Thyroid gland (tissue), 4 donors: ENCODE data around the gene APP. TPM values are rescaled to one million over a fixed set of nuclear protein-coding genes. Genes with fewer than 3 reads are reported as not detected.
A peak's percentile ranks its signal among the peaks of the same experiment; 100 is the strongest.

Source experiments
- DNase-seq, 2 donors: peaks; one replicate each; pipeline ENCODE4 v3.0.0-alpha.2; 2019
- H3K27ac ChIP-seq, 3 donors: fragments of 200-600 bp; sonication (generic); 1 replicate in 2 of 3; 2 replicates in 1 of 3; pipeline ENCODE4 v1.5.1; 2016 to 2019; ENCODE audit warnings: mild to moderate bottlenecking in 1 of 3, moderate library complexity in 1 of 3
- H3K27me3 ChIP-seq: fragments of 200-600 bp; sonication (generic); one replicate; pipeline ENCODE4 v1.5.1; 2019
- H3K36me3 ChIP-seq, 2 donors: fragments of 200-600 bp; sonication (generic); one replicate each; pipeline ENCODE4 v1.5.1; 2016 to 2019
- H3K4me1 ChIP-seq, 2 donors: fragments of 200-600 bp; sonication (generic); one replicate each; pipeline ENCODE4 v1.5.1; 2017 to 2019
- H3K4me3 ChIP-seq, 3 donors: fragments of 200-600 bp; sonication (generic); replicated peaks in 1 of 3; 1 replicate in 2 of 3; 2 replicates in 1 of 3; pipeline ENCODE4 v1.5.1; 2016; ENCODE audit warnings: mild to moderate bottlenecking in 1 of 3
- H3K9me3 ChIP-seq: fragments of 200-600 bp; sonication (generic); one replicate; pipeline ENCODE4 v1.5.1; 2017
- CTCF ChIP-seq, 6 experiments: fragments of 200-600 bp in 3 of 6; fragments of 450-650 bp in 3 of 6; sonication (generic) in 3 of 6; IDR thresholded peaks; one replicate each; pipeline ENCODE4 v1.5.1; 2016 to 2019; ENCODE audit warnings: antibody characterized with exemption in 6 of 6, mild to moderate bottlenecking in 2 of 6, inconsistent platforms in 1 of 6, moderate library complexity in 1 of 6
- POLR2A ChIP-seq, 2 donors: fragments of 450-650 bp; IDR thresholded peaks; one replicate each; pipeline ENCODE4 v1.6.1; 2017; ENCODE audit warnings: antibody characterized with exemption in 2 of 2, mild to moderate bottlenecking in 2 of 2, moderate library complexity in 1 of 2
- WGBS, 2 donors: methylation state at CpG; one replicate each; pipeline ENCODE4 v1.1.5; 2017; 5-methylcytosine and 5-hydroxymethylcytosine counted together
- intact Hi-C: fragments of 100-400 bp; cut with DNase I; formaldehyde crosslinking; loops from one replicate; pipeline ENCODE4 v1.15.1; 2023
- total RNA-seq, 4 donors: library from RNA; depleted of rRNA; stranded (reverse); fragments of >200 nt; gene quantifications; one replicate each; pipeline ENCODE4 v1.2.3, GENCODE V29; 2016

APP gene
- total RNA-seq, 4 donors from 2014 or later: 513 to 716 (median 676) TPM

- H3K9me3 ChIP-seq: no peaks in the 10 kb centered on the region
- TF ChIP-seq POLR2A (IDR thresholded peaks at IDR 0.05): no peak
- no peak for TF ChIP-seq CTCF (IDR thresholded peaks at IDR 0.05)
- no peak overlapping the region for H3K27ac ChIP-seq
- intact Hi-C loops: no loop called here
- no peaks in the 10 kb centered on the region for H3K36me3 ChIP-seq
- no peak for DNase-seq
- H3K4me3 ChIP-seq: no peak overlapping the region
- no peaks in the 10 kb centered on the region for H3K27me3 ChIP-seq
- H3K4me1 ChIP-seq: peaks cover 0 to 4% of the 10 kb centered on the region in 2 donors
- WGBS, 2 donors: 95 to 98% methylated on average over 1 of the region's 1 CpG
These were observed 165.1 kb downstream of the APP start for GRCh38 chr21:26005464-26005863.

- Histone ChIP-seq H3K27me3 (no peaks in the 10 kb centered on the region), H3K9me3 (no peaks in the 10 kb centered on the region), H3K4me1 (peaks cover under 1 to 4% of the 10 kb centered on the region in 2 donors), H3K4me3 (no peak overlapping the region), H3K36me3 (no peaks in the 10 kb centered on the region), H3K27ac (no peak overlapping the region)
- intact Hi-C loops: no loop called here
- no peak for DNase-seq
- no peak for TF ChIP-seq CTCF (IDR thresholded peaks at IDR 0.05)
- TF ChIP-seq POLR2A (IDR thresholded peaks at IDR 0.05): no peak
- 96 to 99% methylated on average over 4 of the region's 4 CpGs for WGBS, 2 donors
These were observed 167.2 kb downstream of the APP start for GRCh38 chr21:26003404-26003803.

- no peaks in the 10 kb centered on the region for H3K9me3 ChIP-seq
- TF ChIP-seq POLR2A (IDR thresholded peaks at IDR 0.05): no peak
- no peak for TF ChIP-seq CTCF (IDR thresholded peaks at IDR 0.05)
- 98 to 99% methylated on average over 5 of the region's 5 CpGs for WGBS, 2 donors
- no peaks in the 10 kb centered on the region for H3K36me3 ChIP-seq
- H3K27me3 ChIP-seq: no peaks in the 10 kb centered on the region
- no peak overlapping the region for H3K27ac ChIP-seq
- peaks cover 0 to 4% of the 10 kb centered on the region in 2 donors for H3K4me1 ChIP-seq
- no peak overlapping the region for H3K4me3 ChIP-seq
- intact Hi-C loops: no loop called here
- DNase-seq: no peak
These were observed 169.2 kb downstream of the APP start for GRCh38 chr21:26001356-26001755.

- DNase-seq: no peak
- Histone ChIP-seq H3K4me1 (peaks cover 0 to 4% of the 10 kb centered on the region in 2 donors), H3K27ac (no peak overlapping the region), H3K27me3 (no peaks in the 10 kb centered on the region), H3K9me3 (no peaks in the 10 kb centered on the region), H3K4me3 (no peak overlapping the region), H3K36me3 (no peaks in the 10 kb centered on the region)
- WGBS, 2 donors: 91 to 95% methylated on average over 19 of the region's 19 CpGs
- intact Hi-C loops: no loop called here
- no peak for TF ChIP-seq CTCF (IDR thresholded peaks at IDR 0.05)
- TF ChIP-seq POLR2A (IDR thresholded peaks at IDR 0.05): no peak
These were observed 170.5 kb downstream of the APP start for GRCh38 chr21:25999921-26000582.

- no peak overlapping the region for H3K4me3 ChIP-seq
- no peaks in the 10 kb centered on the region for H3K36me3 ChIP-seq
- no peaks in the 10 kb centered on the region for H3K27me3 ChIP-seq
- 46 to 47% methylated on average over 4 of the region's 4 CpGs for WGBS, 2 donors
- TF ChIP-seq CTCF (IDR thresholded peaks at IDR 0.05) (no peak), POLR2A (IDR thresholded peaks at IDR 0.05) (no peak)
- peaks cover 0 to 4% of the 10 kb centered on the region in 2 donors for H3K4me1 ChIP-seq
- intact Hi-C loops: no loop called here
- DNase-seq: peak in 1 of 2 donors; percentile 23
- H3K9me3 ChIP-seq: no peaks in the 10 kb centered on the region
- no peak overlapping the region for H3K27ac ChIP-seq
These were observed 172.6 kb downstream of the APP start for GRCh38 chr21:25997788-25998611.
